GM23338 (cell line): ENCODE results near the gene SMCO2. TPM values are rescaled to one million over a fixed set of nuclear protein-coding genes. Genes with fewer than 3 reads are reported as not detected.

Source experiments
- ATAC-seq: fragments of 200-7000 bp; cut with Tn5 transposase; 3 replicates; pipeline ENCODE4 v1.9.1; 2020
- DNase-seq: peaks from one replicate; pipeline ENCODE4 v3.0.0-alpha.2; 2015; ENCODE audit warnings: low spot score
- H2AFZ ChIP-seq: fragments of 200-600 bp; sonication (generic); 2 replicates; pipeline ENCODE4 v1.8.0; 2016; ENCODE audit warnings: antibody characterized with exemption, mild to moderate bottlenecking, moderate library complexity
- H3F3A ChIP-seq: fragments of 200-600 bp; sonication (generic); replicated peaks from 2 replicates; pipeline ENCODE4 v1.8.0; 2017; ENCODE audit warnings: antibody characterized with exemption, mixed run types, low read depth
- H3K27ac ChIP-seq: fragments of 200-600 bp; sonication (generic); 2 replicates; pipeline ENCODE4 v1.6.1; 2016; ENCODE audit warnings: low read depth
- H3K27me3 ChIP-seq: fragments of 200-600 bp; sonication (generic); 2 replicates; pipeline ENCODE4 v1.8.0; 2016; ENCODE audit warnings: mild to moderate bottlenecking, mixed run types, moderate library complexity; ENCODE audit not compliant: insufficient read depth
- H3K36me3 ChIP-seq: fragments of 200-600 bp; sonication (generic); 2 replicates; pipeline ENCODE4 v1.8.0; 2016; ENCODE audit warnings: mild to moderate bottlenecking; ENCODE audit not compliant: insufficient read depth
- H3K4me1 ChIP-seq: fragments of 200-600 bp; sonication (generic); 2 replicates; pipeline ENCODE4 v1.8.0; 2016; ENCODE audit warnings: mild to moderate bottlenecking, moderate library complexity; ENCODE audit not compliant: insufficient read depth
- H3K4me2 ChIP-seq: fragments of 200-600 bp; sonication (generic); 2 replicates; pipeline ENCODE4 v1.7.1; 2017; ENCODE audit warnings: mixed run types
- H3K4me3 ChIP-seq: fragments of 200-600 bp; sonication (generic); 2 replicates; pipeline ENCODE4 v1.6.1; 2016; ENCODE audit warnings: mixed run types
- H3K79me2 ChIP-seq: fragments of 200-600 bp; sonication (generic); replicated peaks from 2 replicates; pipeline ENCODE4 v1.8.0; 2017; ENCODE audit warnings: mild to moderate bottlenecking; ENCODE audit not compliant: insufficient read depth
- H3K9me2 ChIP-seq: fragments of 200-600 bp; sonication (generic); 2 replicates; pipeline ENCODE4 v1.8.0; 2017; ENCODE audit not compliant: insufficient read depth
- H4K20me1 ChIP-seq: fragments of 200-600 bp; sonication (generic); replicated peaks from 2 replicates; pipeline ENCODE4 v1.8.0; 2017; ENCODE audit warnings: mild to moderate bottlenecking; ENCODE audit not compliant: insufficient read depth
- H3K27ac Mint-ChIP-seq: 2 replicates; pipeline ENCODE4 v1.8.0; 2020; ENCODE audit warnings: inconsistent platforms, mild to moderate bottlenecking, moderate library complexity, mixed read lengths
- H3K27me3 Mint-ChIP-seq: 3 replicates; pipeline ENCODE4 v1.8.0; 2022; ENCODE audit warnings: low read depth, mild to moderate bottlenecking, moderate library complexity, mixed read lengths, inconsistent platforms; ENCODE audit not compliant: insufficient read depth, poor library complexity
- H3K36me3 Mint-ChIP-seq: 3 replicates; pipeline ENCODE4 v1.8.0; 2021; ENCODE audit warnings: low read depth, mild to moderate bottlenecking, inconsistent platforms, moderate library complexity, mixed read lengths
- H3K4me1 Mint-ChIP-seq: 3 replicates; pipeline ENCODE4 v1.8.0; 2020; ENCODE audit warnings: mild to moderate bottlenecking, inconsistent platforms, mixed read lengths
- H3K4me3 Mint-ChIP-seq: 3 replicates; pipeline ENCODE4 v1.8.0; 2021; ENCODE audit warnings: moderate library complexity, mild to moderate bottlenecking, inconsistent platforms, mixed read lengths
- H3K9me3 Mint-ChIP-seq: 3 replicates; pipeline ENCODE4 v1.8.0; 2020; ENCODE audit warnings: moderate library complexity, mild to moderate bottlenecking, inconsistent platforms, mixed read lengths
- CREB1 ChIP-seq: fragments of 250-450 bp; sonication (Bioruptor Pico); IDR thresholded peaks from 2 replicates; pipeline ENCODE4 v1.5.0; 2020; ENCODE audit warnings: low read depth, mild to moderate bottlenecking, moderate library complexity
- CTCF ChIP-seq, 2 experiments: fragments of 200-600 bp in 1 of 2; sonication (generic) in 1 of 2; conservative IDR thresholded peaks; 2 replicates each; pipeline versions ENCODE4 v1.5.1 to v1.6.1; 2016 to 2017; ENCODE audit warnings: antibody characterized with exemption in 2 of 2, low read depth in 2 of 2, mild to moderate bottlenecking in 2 of 2, moderate library complexity in 1 of 2
- EZH2phosphoT487 ChIP-seq: fragments of 200-600 bp; sonication (generic); IDR thresholded peaks from one replicate; pipeline ENCODE4 v1.8.1; 2018; ENCODE audit warnings: antibody characterized with exemption; ENCODE audit not compliant: unreplicated experiment
- JUNB ChIP-seq: IDR thresholded peaks from one replicate; pipeline ENCODE4 v1.6.1; 2016; ENCODE audit warnings: antibody characterized with exemption; ENCODE audit not compliant: unreplicated experiment
- NANOG ChIP-seq: IDR thresholded peaks from 2 replicates; pipeline ENCODE4 v1.6.1; 2016; ENCODE audit warnings: antibody characterized with exemption, borderline replicate concordance
- POLR2AphosphoS5 ChIP-seq: IDR thresholded peaks from 2 replicates; pipeline ENCODE4 v1.6.1; 2016; ENCODE audit warnings: antibody characterized with exemption, low read depth
- REST ChIP-seq: IDR thresholded peaks from one replicate; pipeline ENCODE4 v1.6.1; 2018; ENCODE audit warnings: antibody characterized with exemption; ENCODE audit not compliant: unreplicated experiment
- STAT1 ChIP-seq: IDR thresholded peaks from one replicate; pipeline ENCODE4 v1.6.1; 2016; ENCODE audit warnings: antibody characterized with exemption; ENCODE audit not compliant: unreplicated experiment
- ZNF114 ChIP-seq: fragments of 250-450 bp; sonication (Bioruptor Pico); IDR thresholded peaks from 2 replicates; pipeline ENCODE4 v1.5.0; 2020; ENCODE audit warnings: mild to moderate bottlenecking, moderate library complexity
- ZNF331 ChIP-seq: fragments of 250-450 bp; sonication (Bioruptor Pico); IDR thresholded peaks from 2 replicates; pipeline ENCODE4 v1.5.0; 2020; ENCODE audit warnings: low read depth, mild to moderate bottlenecking, moderate library complexity
- polyA plus RNA-seq: library from polyadenylated mRNA; unstranded; fragments of >200 nt; fragmentation: Nextera tagmentation; extraction: Ambion mirVana; gene quantifications from 2 replicates; pipeline ENCODE4 v1.2.1, GENCODE V29; 2016
- total RNA-seq: library from RNA; depleted of rRNA; stranded (reverse); fragments of >200 nt; shearing (Covaris generic); gene quantifications from 2 replicates; pipeline ENCODE4 v1.2.3, GENCODE V29; 2014
- TF ChIP-seq, protein P1 (sequence below): IDR thresholded peaks from 2 replicates; pipeline ENCODE4 v1.6.1; 2016; ENCODE audit warnings: antibody characterized with exemption
- TF ChIP-seq, protein P2 (sequence below): fragments of 250-450 bp; sonication (Bioruptor Pico); IDR thresholded peaks from 2 replicates; pipeline ENCODE4 v1.5.0; 2020; ENCODE audit warnings: mild to moderate bottlenecking, moderate library complexity

SMCO2 gene
- total and polyA plus RNA-seq, 2 experiments from 2014 or later, result 0.86 TPM; not detected in 1

DNA sequence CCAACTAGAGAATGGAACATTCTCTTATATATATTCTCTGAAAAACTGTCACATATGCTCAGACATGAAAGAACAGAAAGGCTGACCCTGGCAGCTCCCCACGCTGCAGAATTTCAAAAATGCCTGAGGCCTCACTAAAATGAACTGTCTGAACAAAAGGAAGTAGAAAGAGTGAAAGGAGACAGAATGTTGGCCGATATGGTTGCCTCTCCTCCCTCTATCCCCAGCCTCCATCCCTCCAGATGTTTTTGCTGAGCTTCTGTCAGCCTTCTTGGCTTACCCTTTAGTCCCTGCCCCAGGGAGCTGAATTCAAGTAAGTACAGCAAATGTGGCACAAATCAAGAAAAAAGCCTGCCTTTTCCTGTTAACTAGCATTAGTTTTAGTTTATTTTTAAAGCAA lies 6.9 kb downstream of the SMCO2 start (continued):
- TF ChIP-seq REST (no peak), ZNF114 (CRISPR knock-in tag) (no peak), STAT1 (no peak), NANOG (no peak), JUNB (no peak), CTCF (conservative IDR thresholded peaks at IDR 0.05; ENCODE audit: low read depth in 2 of 2) (no peak)
- TF ChIP-seq, protein P1, sequence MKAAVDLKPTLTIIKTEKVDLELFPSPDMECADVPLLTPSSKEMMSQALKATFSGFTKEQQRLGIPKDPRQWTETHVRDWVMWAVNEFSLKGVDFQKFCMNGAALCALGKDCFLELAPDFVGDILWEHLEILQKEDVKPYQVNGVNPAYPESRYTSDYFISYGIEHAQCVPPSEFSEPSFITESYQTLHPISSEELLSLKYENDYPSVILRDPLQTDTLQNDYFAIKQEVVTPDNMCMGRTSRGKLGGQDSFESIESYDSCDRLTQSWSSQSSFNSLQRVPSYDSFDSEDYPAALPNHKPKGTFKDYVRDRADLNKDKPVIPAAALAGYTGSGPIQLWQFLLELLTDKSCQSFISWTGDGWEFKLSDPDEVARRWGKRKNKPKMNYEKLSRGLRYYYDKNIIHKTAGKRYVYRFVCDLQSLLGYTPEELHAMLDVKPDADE, result no peak

GRCh38 chr12:27455589-27455988 lies 9.1 kb downstream of the SMCO2 start:
- no peaks in the 10 kb centered on the region for H3K9me2 ChIP-seq
- H3K4me3 ChIP-seq, result no peak overlapping the region
- Mint-ChIP-seq H3K4me3 (no peak overlapping the region), H3K27me3 (peaks cover 2% of the 10 kb centered on the region), H3K36me3 (no peaks in the 10 kb centered on the region), H3K4me1 (peaks cover 8% of the 10 kb centered on the region), H3K9me3 (no peaks in the 10 kb centered on the region), H3K27ac (no peak overlapping the region)
- no peaks in the 10 kb centered on the region for H3K27me3 ChIP-seq
- peaks cover 5% of the 10 kb centered on the region; the same call in 1 of the 2 replicates for H3K4me1 ChIP-seq
- ATAC-seq (no peak), DNase-seq (no peak)
- H3K79me2 ChIP-seq, result no peaks in the 10 kb centered on the region
- H3K4me2 ChIP-seq, result no peak overlapping the region
- no peaks in the 10 kb centered on the region for H3K36me3 ChIP-seq
- H4K20me1 ChIP-seq, result no peaks in the 10 kb centered on the region
- H3K27ac ChIP-seq, result no peak overlapping the region
- no peaks in the 10 kb centered on the region for H3F3A ChIP-seq
- no peak overlapping the region for H2AFZ ChIP-seq
- TF ChIP-seq ZNF331 (CRISPR knock-in tag) (no peak), CREB1 (no peak), STAT1 (no peak), ZNF114 (CRISPR knock-in tag) (no peak), POLR2AphosphoS5 (no peak), EZH2phosphoT487 (no peak)
- TF ChIP-seq, protein P2, sequence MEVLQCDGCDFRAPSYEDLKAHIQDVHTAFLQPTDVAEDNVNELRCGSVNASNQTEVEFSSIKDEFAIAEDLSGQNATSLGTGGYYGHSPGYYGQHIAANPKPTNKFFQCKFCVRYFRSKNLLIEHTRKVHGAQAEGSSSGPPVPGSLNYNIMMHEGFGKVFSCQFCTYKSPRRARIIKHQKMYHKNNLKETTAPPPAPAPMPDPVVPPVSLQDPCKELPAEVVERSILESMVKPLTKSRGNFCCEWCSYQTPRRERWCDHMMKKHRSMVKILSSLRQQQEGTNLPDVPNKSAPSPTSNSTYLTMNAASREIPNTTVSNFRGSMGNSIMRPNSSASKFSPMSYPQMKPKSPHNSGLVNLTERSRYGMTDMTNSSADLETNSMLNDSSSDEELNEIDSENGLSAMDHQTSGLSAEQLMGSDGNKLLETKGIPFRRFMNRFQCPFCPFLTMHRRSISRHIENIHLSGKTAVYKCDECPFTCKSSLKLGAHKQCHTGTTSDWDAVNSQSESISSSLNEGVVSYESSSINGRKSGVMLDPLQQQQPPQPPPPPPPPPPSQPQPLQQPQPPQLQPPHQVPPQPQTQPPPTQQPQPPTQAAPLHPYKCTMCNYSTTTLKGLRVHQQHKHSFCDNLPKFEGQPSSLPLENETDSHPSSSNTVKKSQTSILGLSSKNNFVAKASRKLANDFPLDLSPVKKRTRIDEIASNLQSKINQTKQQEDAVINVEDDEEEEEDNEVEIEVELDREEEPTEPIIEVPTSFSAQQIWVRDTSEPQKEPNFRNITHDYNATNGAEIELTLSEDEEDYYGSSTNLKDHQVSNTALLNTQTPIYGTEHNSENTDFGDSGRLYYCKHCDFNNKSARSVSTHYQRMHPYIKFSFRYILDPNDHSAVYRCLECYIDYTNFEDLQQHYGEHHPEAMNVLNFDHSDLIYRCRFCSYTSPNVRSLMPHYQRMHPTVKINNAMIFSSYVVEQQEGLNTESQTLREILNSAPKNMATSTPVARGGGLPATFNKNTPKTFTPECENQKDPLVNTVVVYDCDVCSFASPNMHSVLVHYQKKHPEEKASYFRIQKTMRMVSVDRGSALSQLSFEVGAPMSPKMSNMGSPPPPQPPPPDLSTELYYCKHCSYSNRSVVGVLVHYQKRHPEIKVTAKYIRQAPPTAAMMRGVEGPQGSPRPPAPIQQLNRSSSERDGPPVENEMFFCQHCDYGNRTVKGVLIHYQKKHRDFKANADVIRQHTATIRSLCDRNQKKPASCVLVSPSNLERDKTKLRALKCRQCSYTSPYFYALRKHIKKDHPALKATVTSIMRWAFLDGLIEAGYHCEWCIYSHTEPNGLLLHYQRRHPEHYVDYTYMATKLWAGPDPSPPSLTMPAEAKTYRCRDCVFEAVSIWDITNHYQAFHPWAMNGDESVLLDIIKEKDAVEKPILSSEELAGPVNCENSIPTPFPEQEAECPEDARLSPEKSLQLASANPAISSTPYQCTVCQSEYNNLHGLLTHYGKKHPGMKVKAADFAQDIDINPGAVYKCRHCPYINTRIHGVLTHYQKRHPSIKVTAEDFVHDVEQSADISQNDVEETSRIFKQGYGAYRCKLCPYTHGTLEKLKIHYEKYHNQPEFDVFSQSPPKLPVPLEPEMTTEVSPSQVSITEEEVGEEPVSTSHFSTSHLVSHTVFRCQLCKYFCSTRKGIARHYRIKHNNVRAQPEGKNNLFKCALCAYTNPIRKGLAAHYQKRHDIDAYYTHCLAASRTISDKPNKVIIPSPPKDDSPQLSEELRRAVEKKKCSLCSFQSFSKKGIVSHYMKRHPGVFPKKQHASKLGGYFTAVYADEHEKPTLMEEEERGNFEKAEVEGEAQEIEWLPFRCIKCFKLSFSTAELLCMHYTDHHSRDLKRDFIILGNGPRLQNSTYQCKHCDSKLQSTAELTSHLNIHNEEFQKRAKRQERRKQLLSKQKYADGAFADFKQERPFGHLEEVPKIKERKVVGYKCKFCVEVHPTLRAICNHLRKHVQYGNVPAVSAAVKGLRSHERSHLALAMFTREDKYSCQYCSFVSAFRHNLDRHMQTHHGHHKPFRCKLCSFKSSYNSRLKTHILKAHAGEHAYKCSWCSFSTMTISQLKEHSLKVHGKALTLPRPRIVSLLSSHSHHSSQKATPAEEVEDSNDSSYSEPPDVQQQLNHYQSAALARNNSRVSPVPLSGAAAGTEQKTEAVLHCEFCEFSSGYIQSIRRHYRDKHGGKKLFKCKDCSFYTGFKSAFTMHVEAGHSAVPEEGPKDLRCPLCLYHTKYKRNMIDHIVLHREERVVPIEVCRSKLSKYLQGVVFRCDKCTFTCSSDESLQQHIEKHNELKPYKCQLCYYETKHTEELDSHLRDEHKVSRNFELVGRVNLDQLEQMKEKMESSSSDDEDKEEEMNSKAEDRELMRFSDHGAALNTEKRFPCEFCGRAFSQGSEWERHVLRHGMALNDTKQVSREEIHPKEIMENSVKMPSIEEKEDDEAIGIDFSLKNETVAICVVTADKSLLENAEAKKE (CRISPR knock-in tag), result no peak
